ENCODE results near the gene MAP2K5.

Gene MAP2K5

DNA sequence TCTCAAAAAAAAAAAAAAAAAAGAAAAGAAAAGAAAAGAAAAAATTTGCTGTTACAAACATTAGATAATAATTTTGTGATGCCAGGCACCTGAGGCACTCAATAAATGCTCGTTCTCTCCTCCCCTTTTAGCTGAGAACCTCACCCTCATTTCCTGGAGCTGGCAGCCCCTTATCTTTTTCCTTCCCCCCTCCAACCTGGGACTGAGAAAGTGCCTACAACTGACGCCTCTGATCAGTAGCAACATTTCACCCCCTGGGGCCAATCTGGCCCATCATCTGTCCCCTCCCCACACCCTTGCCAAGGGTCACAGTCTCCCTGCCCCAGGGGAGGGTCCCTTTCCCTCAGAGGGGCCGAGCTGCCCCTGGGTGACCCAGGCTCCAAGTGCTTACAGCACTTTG is 309.9 kb downstream of the MAP2K5 start:
- H3K4me3 ChIP-seq (ENCODE audit: low read depth, low read length) = no peak overlapping the region

GRCh38 chr15:67853454-67853853 is 311.0 kb downstream of the MAP2K5 start:
- H3K4me3 ChIP-seq (ENCODE audit: low read depth, low read length) = no peak overlapping the region

GRCh38 chr15:67854358-67854757 is 311.9 kb downstream of the MAP2K5 start:
- no peak overlapping the region for H3K4me3 ChIP-seq (ENCODE audit: low read depth, low read length)

GRCh38 chr15:67855842-67856241 is 313.3 kb downstream of the MAP2K5 start:
- no peak overlapping the region for H3K4me3 ChIP-seq (ENCODE audit: low read depth, low read length)

Measured in iPS-11a (cell line).